ENCODE measurements around the gene OBP2A. TPM values are rescaled to one million over a fixed set of nuclear protein-coding genes. Genes with fewer than 3 reads are reported as not detected.

OBP2A gene
- total RNA-seq, 1 donor from 2014 or later = not detected

DNA sequence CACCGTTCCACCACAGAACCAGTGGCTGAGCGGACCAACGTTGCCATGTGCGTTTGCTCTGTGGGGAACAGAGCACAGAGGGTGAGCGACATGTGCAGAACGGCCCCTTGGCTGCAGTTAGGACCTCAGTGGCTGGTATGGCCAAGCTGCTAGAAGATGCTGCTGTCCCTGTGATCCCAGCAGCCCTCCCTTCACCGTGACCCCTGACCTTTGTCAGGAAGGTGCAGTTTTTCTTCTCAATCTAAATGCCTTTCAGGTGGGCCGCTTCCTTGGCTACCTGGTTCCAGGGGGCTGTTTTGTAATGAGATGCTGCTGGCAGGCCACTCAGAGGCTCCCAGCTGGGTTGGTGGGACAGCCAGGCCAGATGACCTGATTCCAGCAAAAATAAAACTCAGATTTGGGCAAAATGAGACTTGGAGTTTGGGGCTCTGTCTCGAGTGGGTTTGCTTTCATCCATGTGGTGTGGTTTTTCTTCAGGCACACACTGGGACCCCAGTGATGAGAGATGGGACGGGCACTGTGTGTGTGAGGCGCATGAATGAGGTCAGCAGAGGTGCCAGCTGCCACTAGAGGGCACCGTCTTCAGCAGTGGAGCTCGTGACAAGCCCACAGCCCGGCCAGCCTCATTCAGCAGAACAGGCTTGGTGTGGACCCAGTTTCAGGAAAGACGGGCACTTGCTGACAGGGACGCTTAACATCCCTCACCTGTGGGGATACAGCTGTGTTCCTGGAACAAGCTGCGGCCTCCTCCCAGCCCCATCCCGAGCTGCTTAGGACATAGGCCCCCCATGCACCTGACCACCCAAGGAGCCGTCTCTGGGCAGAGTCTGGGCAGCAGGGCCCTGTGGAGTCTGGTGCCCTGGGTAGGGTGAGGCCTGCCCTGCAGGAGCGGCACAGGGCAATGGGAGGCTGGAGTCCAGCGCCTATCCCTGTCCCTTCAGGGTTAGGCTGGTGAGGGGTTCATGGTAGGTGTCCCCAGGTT lies 41.4 kb upstream of the OBP2A start:
- Mint-ChIP-seq H3K27ac (no peak overlapping the region), H3K4me1 (ENCODE audit: low read depth) (peaks cover 7% of the 10 kb centered on the region), H3K4me3 (ENCODE audit: low read depth) (peak overlapping the region; percentile 19), H3K27me3 (peaks cover 5% of the 10 kb centered on the region), H3K9me3 (ENCODE audit: low read depth) (peaks cover 4% of the 10 kb centered on the region), H3K36me3 (ENCODE audit: insufficient read depth) (peaks cover 2% of the 10 kb centered on the region)
- peak; percentile 75 for TF ChIP-seq CTCF (IDR thresholded peaks at IDR 0.05; ENCODE audit: unreplicated experiment)
- DNase-seq (ENCODE audit: low spot score, unreplicated experiment) = peak; percentile 39

DNA sequence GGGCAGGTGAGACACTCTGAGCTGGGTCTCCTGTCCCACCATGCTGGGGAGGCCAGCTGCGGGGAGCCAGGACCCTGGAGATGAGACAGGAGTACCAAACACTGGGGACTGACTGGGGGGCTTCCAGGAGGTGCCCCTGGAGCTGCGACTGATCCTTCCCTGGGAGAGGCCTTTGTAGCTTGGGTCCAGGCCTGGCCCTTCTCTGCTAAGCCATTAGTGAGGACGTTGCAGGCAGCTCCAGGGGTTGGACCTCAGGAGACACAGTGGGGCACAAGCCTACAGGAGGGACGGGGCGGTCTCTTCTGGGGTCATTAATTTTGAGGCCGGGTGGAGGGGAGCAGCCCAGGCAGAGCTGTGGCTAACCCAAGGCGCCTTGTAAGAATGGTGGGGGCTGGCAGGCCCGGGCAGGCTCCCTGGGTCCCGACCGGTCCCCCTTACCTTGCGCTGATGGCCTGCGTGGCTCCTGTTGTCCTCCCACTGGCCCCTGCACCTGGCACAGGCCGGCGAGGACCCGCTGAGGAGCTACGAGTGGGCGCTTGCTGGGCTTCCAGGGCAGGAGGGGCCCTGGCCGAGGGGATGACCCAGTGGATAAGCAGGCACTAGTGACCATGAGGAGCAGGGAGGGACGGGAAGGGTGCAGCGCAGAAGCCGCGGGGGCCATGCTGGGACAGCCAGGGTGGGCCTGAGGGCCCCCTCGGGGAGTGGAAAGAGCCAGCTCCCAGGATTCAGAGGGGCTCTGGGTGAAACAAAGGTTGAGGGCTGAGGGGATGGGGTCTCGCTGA lies 40.3 kb upstream of the OBP2A start:
- peaks cover 4% of the 10 kb centered on the region for H3K9me3 Mint-ChIP-seq (ENCODE audit: low read depth)
- DNase-seq (ENCODE audit: low spot score, unreplicated experiment) = no peak

DNA sequence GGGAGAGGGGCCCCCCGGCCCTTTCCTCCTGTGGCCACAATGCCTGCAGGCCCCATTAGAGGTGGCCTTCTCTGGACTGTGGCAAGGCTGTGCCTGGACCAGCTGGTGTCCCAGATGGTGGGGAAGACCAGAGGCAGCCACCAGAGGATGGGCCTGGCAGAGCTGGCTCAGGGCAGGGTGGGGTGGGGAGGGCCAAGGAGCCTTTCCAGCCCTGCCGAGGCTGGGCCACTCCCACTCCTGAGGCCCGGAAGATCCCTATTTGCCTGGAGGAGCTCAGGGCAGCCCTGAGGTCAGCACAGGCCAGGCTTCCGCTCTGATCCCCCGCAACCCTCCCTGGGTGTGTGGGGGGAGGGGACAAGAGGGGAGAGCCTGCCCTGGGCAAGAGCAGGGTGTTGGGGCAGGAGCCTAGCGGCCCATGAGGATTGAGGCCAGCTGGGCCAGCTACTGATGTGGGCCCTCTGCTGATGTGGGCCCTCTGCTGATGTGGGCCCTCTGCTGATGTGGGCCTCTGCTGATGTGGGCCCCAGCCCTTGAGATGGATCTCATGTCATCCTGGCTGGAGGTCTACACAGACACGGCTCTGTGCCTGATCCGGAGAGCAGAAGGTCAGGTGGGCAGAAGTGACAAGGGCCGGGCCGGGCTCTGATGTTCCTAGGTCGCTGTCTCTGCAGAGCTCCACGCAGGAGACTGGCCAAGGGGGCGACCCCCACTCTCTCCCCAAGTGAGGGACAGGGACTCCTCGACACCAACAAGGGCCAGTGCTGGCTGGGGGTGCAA lies 39.4 kb upstream of the OBP2A start:
- H3K9me3 Mint-ChIP-seq (ENCODE audit: low read depth) = peaks cover 4% of the 10 kb centered on the region
- peaks cover 2% of the 10 kb centered on the region for H3K36me3 Mint-ChIP-seq (ENCODE audit: insufficient read depth)
- no peak for TF ChIP-seq CTCF (IDR thresholded peaks at IDR 0.05; ENCODE audit: unreplicated experiment)
- H3K4me3 Mint-ChIP-seq (ENCODE audit: low read depth) = no peak overlapping the region
- peaks cover 5% of the 10 kb centered on the region for H3K27me3 Mint-ChIP-seq
- H3K27ac Mint-ChIP-seq = no peak overlapping the region
- DNase-seq (ENCODE audit: low spot score, unreplicated experiment) = no peak
- H3K4me1 Mint-ChIP-seq (ENCODE audit: low read depth) = peaks cover 5% of the 10 kb centered on the region

More for the DNA sequence above, 40.3 kb upstream of the OBP2A start:
- no peak for TF ChIP-seq CTCF (IDR thresholded peaks at IDR 0.05; ENCODE audit: unreplicated experiment)
- Mint-ChIP-seq H3K4me1 (ENCODE audit: low read depth) (peaks cover 7% of the 10 kb centered on the region), H3K4me3 (ENCODE audit: low read depth) (no peak overlapping the region), H3K27ac (no peak overlapping the region), H3K36me3 (ENCODE audit: insufficient read depth) (peaks cover 2% of the 10 kb centered on the region), H3K27me3 (peaks cover 5% of the 10 kb centered on the region)

DNA sequence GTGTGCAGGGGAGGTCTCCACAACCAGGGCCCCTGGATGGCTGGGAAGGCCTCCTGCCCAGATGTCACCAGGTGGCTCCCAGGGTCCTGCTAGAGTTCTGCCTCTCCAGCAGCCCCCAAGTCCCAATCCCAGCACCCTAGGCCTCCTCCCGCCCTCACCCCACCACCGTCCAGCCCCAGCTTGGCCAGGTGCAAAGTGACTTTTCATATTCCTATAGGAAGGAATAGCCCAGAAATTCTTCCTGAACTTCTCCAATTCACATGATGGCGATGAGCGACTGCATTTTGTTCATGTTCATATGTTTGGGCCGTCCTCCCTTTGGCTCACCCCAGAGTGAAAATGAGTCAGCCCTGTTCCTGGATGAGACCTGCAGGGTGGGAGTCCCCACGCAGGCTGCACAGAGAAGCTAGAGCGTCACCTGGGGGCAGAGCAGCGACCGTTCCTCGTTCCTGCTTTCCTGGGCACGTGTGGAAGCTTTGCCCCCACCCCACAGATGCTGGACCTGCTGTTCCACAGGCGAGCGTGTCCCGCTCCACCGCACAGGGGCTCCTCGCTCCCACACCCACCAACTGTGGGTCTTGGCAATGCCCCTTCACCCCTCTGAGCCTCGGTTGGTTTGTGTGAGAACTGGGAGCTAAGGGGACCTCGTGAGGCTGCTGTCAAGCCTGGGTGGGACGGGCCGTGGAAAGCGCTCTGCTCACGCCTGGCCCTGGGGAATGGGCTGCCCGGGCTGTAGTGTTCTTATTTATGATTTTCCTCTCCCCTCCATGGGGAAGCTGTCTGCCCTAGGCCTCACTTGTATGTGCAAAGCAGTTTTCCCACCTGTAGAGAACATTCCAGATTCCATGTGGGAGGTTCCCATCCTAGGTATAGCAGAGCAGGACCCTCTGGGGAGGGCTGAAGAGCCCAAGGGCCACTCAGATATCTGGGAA lies 38.6 kb upstream of the OBP2A start:
- Mint-ChIP-seq H3K4me3 (ENCODE audit: low read depth) (no peak overlapping the region), H3K36me3 (ENCODE audit: insufficient read depth) (peaks cover 2% of the 10 kb centered on the region), H3K9me3 (ENCODE audit: low read depth) (peaks cover 4% of the 10 kb centered on the region), H3K27ac (no peak overlapping the region), H3K4me1 (ENCODE audit: low read depth) (no peaks in the 10 kb centered on the region), H3K27me3 (peaks cover 6% of the 10 kb centered on the region)
- TF ChIP-seq CTCF (IDR thresholded peaks at IDR 0.05; ENCODE audit: unreplicated experiment) = no peak
- no peak for DNase-seq (ENCODE audit: low spot score, unreplicated experiment)
